K562 (cell line): ENCODE measurements around the gene HCAR3. TPM values are rescaled to one million over a fixed set of nuclear protein-coding genes. Genes with fewer than 3 reads are reported as not detected.

Experiments used
- polyA plus RNA-seq, 8 experiments: library from polyadenylated mRNA; depleted of rRNA in 4 of 8; stranded (reverse) in 5 of 8; unstranded in 3 of 8; fragments of >200 nt; fragmentation: Nextera tagmentation in 2 of 8; fragmentation: Illumina TruSeq in 1 of 8; extraction: Ambion mirVana in 2 of 8; extraction: Trizol in 1 of 8; gene quantifications; 2 replicates each; pipeline versions ENCODE4 v1.2.1 to v1.2.3, GENCODE V29; 2011 to 2014; ENCODE audit warnings: inconsistent platforms in 1 of 8, missing spikeins in 1 of 8
- total RNA-seq, 7 experiments: library from RNA; depleted of rRNA in 6 of 7; stranded (reverse); fragments of >200 nt in 6 of 7; fragmentation: Illumina TruSeq in 2 of 7; extraction: Trizol in 2 of 7; gene quantifications; 2 replicates each; pipeline versions ENCODE4 v1.2.1 to v1.2.3, GENCODE V29; 2011 to 2021; ENCODE audit warnings: low replicate concordance in 1 of 7
- TF ChIP-seq, protein P1 (sequence below), 2 experiments: fragments of 450-650 bp; formaldehyde crosslinking in 1 of 2; IDR thresholded peaks; 2 replicates each; pipeline versions ENCODE4 v1.4.0 to v1.6.1; 2014 to 2020; ENCODE audit warnings: mild to moderate bottlenecking in 2 of 2, borderline replicate concordance in 1 of 2, low read depth in 1 of 2

The HCAR3 gene
- total and polyA plus RNA-seq, 9 of the 15 experiments (the other 6 are each of a cell fraction or from before 2014, with no cell fraction given) = not detected

DNA sequence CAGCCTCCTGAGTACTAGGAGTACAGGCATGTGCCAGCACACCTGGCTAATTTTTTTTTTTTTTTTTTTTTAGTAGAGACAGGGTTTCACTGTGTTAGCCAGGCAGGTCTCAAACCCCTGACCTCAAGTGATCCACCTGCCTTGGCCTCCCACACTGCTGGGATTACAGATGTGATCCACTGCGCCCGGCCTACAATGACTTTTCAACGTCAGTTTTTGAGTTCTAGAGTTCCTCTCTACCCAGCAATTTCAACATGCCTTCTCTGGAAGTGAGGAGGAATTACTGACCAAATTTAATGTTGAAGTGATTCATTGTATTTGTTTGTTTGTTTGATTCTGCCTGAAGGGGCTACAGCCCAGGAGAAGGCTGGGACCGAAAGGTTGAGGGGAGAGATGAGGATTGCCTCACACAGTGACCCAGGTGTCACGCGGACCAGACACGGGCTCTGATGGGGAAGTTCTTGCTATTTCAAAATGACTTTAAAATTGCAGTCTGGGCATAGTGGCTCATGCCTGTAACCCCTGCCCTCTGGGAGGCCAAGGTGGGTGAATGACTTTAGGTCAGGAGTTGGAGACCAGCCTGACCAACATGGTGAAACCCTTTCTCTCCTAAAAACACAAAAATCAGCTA lies 27.4 kb upstream of the HCAR3 start (continued):
- TF ChIP-seq, protein P1, sequence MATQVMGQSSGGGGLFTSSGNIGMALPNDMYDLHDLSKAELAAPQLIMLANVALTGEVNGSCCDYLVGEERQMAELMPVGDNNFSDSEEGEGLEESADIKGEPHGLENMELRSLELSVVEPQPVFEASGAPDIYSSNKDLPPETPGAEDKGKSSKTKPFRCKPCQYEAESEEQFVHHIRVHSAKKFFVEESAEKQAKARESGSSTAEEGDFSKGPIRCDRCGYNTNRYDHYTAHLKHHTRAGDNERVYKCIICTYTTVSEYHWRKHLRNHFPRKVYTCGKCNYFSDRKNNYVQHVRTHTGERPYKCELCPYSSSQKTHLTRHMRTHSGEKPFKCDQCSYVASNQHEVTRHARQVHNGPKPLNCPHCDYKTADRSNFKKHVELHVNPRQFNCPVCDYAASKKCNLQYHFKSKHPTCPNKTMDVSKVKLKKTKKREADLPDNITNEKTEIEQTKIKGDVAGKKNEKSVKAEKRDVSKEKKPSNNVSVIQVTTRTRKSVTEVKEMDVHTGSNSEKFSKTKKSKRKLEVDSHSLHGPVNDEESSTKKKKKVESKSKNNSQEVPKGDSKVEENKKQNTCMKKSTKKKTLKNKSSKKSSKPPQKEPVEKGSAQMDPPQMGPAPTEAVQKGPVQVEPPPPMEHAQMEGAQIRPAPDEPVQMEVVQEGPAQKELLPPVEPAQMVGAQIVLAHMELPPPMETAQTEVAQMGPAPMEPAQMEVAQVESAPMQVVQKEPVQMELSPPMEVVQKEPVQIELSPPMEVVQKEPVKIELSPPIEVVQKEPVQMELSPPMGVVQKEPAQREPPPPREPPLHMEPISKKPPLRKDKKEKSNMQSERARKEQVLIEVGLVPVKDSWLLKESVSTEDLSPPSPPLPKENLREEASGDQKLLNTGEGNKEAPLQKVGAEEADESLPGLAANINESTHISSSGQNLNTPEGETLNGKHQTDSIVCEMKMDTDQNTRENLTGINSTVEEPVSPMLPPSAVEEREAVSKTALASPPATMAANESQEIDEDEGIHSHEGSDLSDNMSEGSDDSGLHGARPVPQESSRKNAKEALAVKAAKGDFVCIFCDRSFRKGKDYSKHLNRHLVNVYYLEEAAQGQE (IDR thresholded peaks at IDR 0.05; ENCODE audit: borderline replicate concordance) = no peak
- TF ChIP-seq, protein P1 (CRISPR knock-in tag; IDR thresholded peaks at IDR 0.05; ENCODE audit: low read depth) = no peak
